GM12878 (cell line): Measurements from ENCODE around the gene FAM174A. TPM values are rescaled to one million over a fixed set of nuclear protein-coding genes. Genes with fewer than 3 reads are reported as not detected.

Experiments
- ATAC-seq: fragments of 200-7000 bp; cut with Tn5 transposase; 3 replicates; pipeline ENCODE4 v1.9.1; 2020; ENCODE audit warnings: mild to moderate bottlenecking, moderate library complexity
- BruUV-seq: library from RNA; stranded (reverse); fragments of 400-500 nt; replicated peaks from 2 replicates; lab custom pipeline; 2021; lab: Mats Ljungman, UMichigan
- CTCF ChIA-PET: fragments of 300-600 bp; sonication (Branson Sonifier 250); formaldehyde crosslinking; extraction: SDS; loops from one replicate; lab custom pipeline; 2021; ENCODE audit warnings: inconsistent platforms; lab: Yijun Ruan, JAX
- POLR2A ChIA-PET: fragments of 350-600 bp; formaldehyde crosslinking; extraction: SDS; loops from one replicate; lab custom pipeline; 2021; ENCODE audit warnings: inconsistent platforms; lab: Charles Lee
- RAD21 ChIA-PET: fragments of 300-600 bp; sonication (Branson Sonifier 250); formaldehyde crosslinking; loops from one replicate; lab custom pipeline; 2023; ENCODE audit warnings: antibody characterized with exemption; ENCODE audit not compliant: unreplicated experiment; lab: Charles Lee
- SMC1A ChIA-PET: fragments of 300-600 bp; sonication (Branson Sonifier 250); formaldehyde crosslinking; loops from one replicate; lab custom pipeline; 2023; ENCODE audit not compliant: unreplicated experiment, uncharacterized antibody; lab: Charles Lee
- DNase-seq: peaks from one replicate; pipeline ENCODE4 v3.0.0-alpha.2; 2011; ENCODE audit warnings: low read depth, low spot score
- FAIRE-seq: peaks from 3 replicates; lab custom pipeline; 2011; peaks lifted over from hg19 to GRCh38; lab: Jason Lieb, UNC
- H2AFZ ChIP-seq: 2 replicates; pipeline ENCODE4 v1.6.0; 2011; ENCODE audit warnings: low read depth, low read length, control low read depth; ENCODE audit not compliant: control insufficient read depth
- H3K27ac ChIP-seq: 2 replicates; pipeline ENCODE4 v1.5.1; 2011; ENCODE audit warnings: control low read depth; ENCODE audit not compliant: control insufficient read depth, insufficient read depth
- H3K27me3 ChIP-seq, 2 experiments: replicated peaks in 1 of 2; 2 replicates each; pipeline versions ENCODE4 v1.6.0 to v1.6.1; 2011; ENCODE audit warnings: low read length in 1 of 2; ENCODE audit not compliant: control insufficient read depth in 2 of 2, insufficient read depth in 2 of 2
- H3K36me3 ChIP-seq, 2 experiments: 2 replicates each; pipeline ENCODE4 v1.5.1; 2011; ENCODE audit warnings: low read length in 1 of 2; ENCODE audit not compliant: control insufficient read depth in 2 of 2, insufficient read depth in 2 of 2
- H3K4me1 ChIP-seq: 2 replicates; pipeline ENCODE4 v1.6.1; 2011; ENCODE audit warnings: mild to moderate bottlenecking, low read length, moderate library complexity, mixed read lengths; ENCODE audit not compliant: control insufficient read depth, insufficient read depth
- H3K4me2 ChIP-seq: 2 replicates; pipeline ENCODE4 v1.6.0; 2011; ENCODE audit warnings: control low read depth; ENCODE audit not compliant: control insufficient read depth, insufficient read depth
- H3K4me3 ChIP-seq: fragments of 200-600 bp; sonication (generic); 2 replicates; pipeline ENCODE4 v1.5.1; 2016
- H3K79me2 ChIP-seq: 2 replicates; pipeline ENCODE4 v1.6.0; 2011; ENCODE audit warnings: low read length; ENCODE audit not compliant: control insufficient read depth, insufficient read depth
- H3K9ac ChIP-seq: 2 replicates; pipeline ENCODE4 v1.8.0; 2011; ENCODE audit warnings: low read length, control low read depth, mixed read lengths; ENCODE audit not compliant: control insufficient read depth, insufficient read depth
- H3K9me3 ChIP-seq: replicated peaks from 3 replicates; pipeline ENCODE4 v1.5.1; 2011; ENCODE audit warnings: mild to moderate bottlenecking, low read length; ENCODE audit not compliant: control insufficient read depth, insufficient read depth
- H4K20me1 ChIP-seq: 2 replicates; pipeline ENCODE4 v1.6.0; 2011; ENCODE audit not compliant: control insufficient read depth, insufficient read depth
- CBX3 ChIP-seq: fragments of 200-600 bp; sonication (generic); IDR thresholded peaks from 2 replicates; pipeline ENCODE4 v1.6.1; 2016; ENCODE audit warnings: low read depth, borderline replicate concordance
- CHD1 ChIP-seq: IDR thresholded peaks from 2 replicates; pipeline ENCODE4 v1.6.1; 2012; ENCODE audit warnings: low read depth, low read length, improper control_type of control experiment
- CUX1 ChIP-seq: IDR thresholded peaks from 2 replicates; pipeline ENCODE4 v1.6.1; 2012; ENCODE audit warnings: improper control_type of control experiment, low read depth, low read length; ENCODE audit not compliant: insufficient replicate concordance
- E2F8 ChIP-seq: fragments of 450-650 bp; IDR thresholded peaks from 2 replicates; pipeline ENCODE4 v1.6.1; 2018; ENCODE audit warnings: mild to moderate bottlenecking, low read depth, moderate library complexity; ENCODE audit not compliant: partially characterized antibody
- ETV6 ChIP-seq, 2 experiments: fragments of 450-650 bp in 1 of 2; IDR thresholded peaks in 1 of 2; conservative IDR thresholded peaks in 1 of 2; 2 replicates each; pipeline ENCODE4 v1.6.1; 2014; ENCODE audit warnings: antibody characterized with exemption in 1 of 2, borderline replicate concordance in 1 of 2, low read depth in 1 of 2, mild to moderate bottlenecking in 1 of 2, moderate library complexity in 1 of 2
- IRF5 ChIP-seq: fragments of 450-650 bp; IDR thresholded peaks from 2 replicates; pipeline ENCODE4 v1.6.1; 2017; ENCODE audit warnings: borderline replicate concordance
- JUNB ChIP-seq: IDR thresholded peaks from 2 replicates; pipeline ENCODE4 v1.6.1; 2016; ENCODE audit warnings: antibody characterized with exemption, mild to moderate bottlenecking
- MEF2B ChIP-seq: fragments of 450-650 bp; IDR thresholded peaks from 2 replicates; pipeline ENCODE4 v1.6.1; 2018; ENCODE audit warnings: mild to moderate bottlenecking, moderate library complexity; ENCODE audit not compliant: partially characterized antibody, poor library complexity, severe bottlenecking
- REST ChIP-seq: IDR thresholded peaks from 2 replicates; pipeline ENCODE4 v1.6.1; 2012; ENCODE audit warnings: mild to moderate bottlenecking, low read depth, low read length
- SMAD1 ChIP-seq: fragments of 450-650 bp; IDR thresholded peaks from 2 replicates; pipeline ENCODE4 v1.6.1; 2018; ENCODE audit warnings: mild to moderate bottlenecking, low read depth; ENCODE audit not compliant: partially characterized antibody
- WGBS: methylation state at CpG from one replicate; pipeline ENCODE4 v1.1.6; 2016; ENCODE audit warnings: low lambda C conversion rate; ENCODE audit not compliant: insufficient replicate concordance, insufficient coverage; ENCODE audit errors: missing lambda C conversion rate; 5-methylcytosine and 5-hydroxymethylcytosine counted together
- in situ Hi-C: fragments of 300-500 bp; cut with MboI; formaldehyde crosslinking; loops from 9 replicates; pipeline ENCODE4 v1.14.3; 2018; ENCODE audit warnings: mixed read lengths
- intact Hi-C: fragments of 100-400 bp; cut with micrococcal nuclease; formaldehyde crosslinking; loops from one replicate; pipeline ENCODE4 v1.14.2; 2022; ENCODE audit not compliant: unreplicated experiment
- polyA plus RNA-seq, 11 experiments: library from polyadenylated mRNA; depleted of rRNA in 4 of 11; unstranded in 6 of 11; stranded (reverse) in 5 of 11; fragments of >200 nt; fragmentation: Nextera tagmentation in 4 of 11; fragmentation: Illumina TruSeq in 1 of 11; extraction: Ambion mirVana in 4 of 11; extraction: Trizol in 1 of 11; gene quantifications; 1 replicate in 1 of 11; 2 replicates in 10 of 11; pipeline versions ENCODE4 v1.2.1 to v1.2.3, GENCODE V29; 2011 to 2016; ENCODE audit warnings: inconsistent platforms in 2 of 11, missing spikeins in 2 of 11, low read depth in 1 of 11
- total RNA-seq, 4 experiments: library from RNA; depleted of rRNA in 3 of 4; stranded (reverse); fragments of >200 nt in 3 of 4; fragmentation: Illumina TruSeq in 1 of 4; extraction: Trizol in 1 of 4; gene quantifications; 2 replicates each; pipeline versions ENCODE4 v1.2.1 to v1.2.3, GENCODE V29; 2013 to 2021

FAM174A gene
- total and polyA plus RNA-seq, 10 of the 15 experiments (the other 5 are each of a cell fraction or from before 2014, with no cell fraction given) = 1.4 to 12.1 (median 6.0) TPM

GRCh38 chr5:100520348-100520747, 14.8 kb upstream of the FAM174A start:
- no TSS peak for BruUV-seq
- TF ChIP-seq E2F8 (no peak), IRF5 (no peak), ETV6 (conservative IDR thresholded peaks at IDR 0.05 in 1 of 2, IDR thresholded peaks at IDR 0.05 in 1 of 2; ENCODE audit: borderline replicate concordance in 1 of 2, low read depth in 1 of 2) (no peak), CBX3 (no peak), CHD1 (no peak), JUNB (no peak), CUX1 (no peak), SMAD1 (no peak), REST (no peak), MEF2B (no peak)

More at GRCh38 chr5:100520348-100520747, 14.8 kb upstream of the FAM174A start:
- Histone ChIP-seq H3K4me1 (peaks cover 20% of the 10 kb centered on the region), H2AFZ (no peak overlapping the region), H3K79me2 (no peaks in the 10 kb centered on the region), H3K9ac (no peak overlapping the region), H3K4me2 (no peak overlapping the region), H3K27me3 (no peaks in the 10 kb centered on the region), H3K9me3 (peaks cover 13% of the 10 kb centered on the region; the same call in 2 of the 3 replicates), H3K4me3 (no peak overlapping the region), H3K27ac (no peak overlapping the region), H4K20me1 (no peaks in the 10 kb centered on the region), H3K36me3 (no peaks in the 10 kb centered on the region)
- ChIA-PET RAD21 (no interaction called here), SMC1A (no interaction called here), POLR2A (no interaction called here), CTCF (interaction anchor here (2.0 kb wide), 1 partner anchor 13 kb away, joined by 8 read pairs; no protein-coding TSS in a partner anchor)
- no peak for DNase-seq
- no peak for FAIRE-seq
- intact Hi-C loops = no loop called here
- in situ Hi-C loops = no loop called here
- ATAC-seq = no peak
- 100% methylated on average over 1 of the region's 1 CpG for WGBS
